PFSK-1 (cell line): ENCODE results near the gene EEFSEC.

ENCODE experiments used
- FOXP2 ChIP-seq: optimal IDR thresholded peaks from 2 replicates; pipeline ENCODE3; 2011; ENCODE audit warnings: borderline replicate concordance, control low read depth, inconsistent platforms; ENCODE audit not compliant: insufficient read depth; ENCODE audit errors: extremely low read length, extremely low read depth
- POLR2AphosphoS5 ChIP-seq: IDR thresholded peaks from 2 replicates; pipeline ENCODE4 v1.6.1; 2012; ENCODE audit warnings: low read depth, mild to moderate bottlenecking, control low read depth, low read length, moderate library complexity
- SIN3A ChIP-seq: IDR thresholded peaks from 2 replicates; pipeline ENCODE4 v1.6.1; 2012; ENCODE audit warnings: mild to moderate bottlenecking, low read length, moderate library complexity, borderline replicate concordance; ENCODE audit not compliant: insufficient read depth
- TAF1 ChIP-seq: IDR thresholded peaks from 2 replicates; pipeline ENCODE4 v1.6.1; 2012; ENCODE audit warnings: low read length, control low read depth, borderline replicate concordance; ENCODE audit not compliant: insufficient read depth
- TF ChIP-seq, protein P1 (sequence below), 2 experiments: IDR thresholded peaks; 2 replicates each; pipeline versions ENCODE4 v1.6.1 to v1.8.0; 2011 to 2012; ENCODE audit warnings: low read depth in 2 of 2, low read length in 2 of 2, control low read depth in 1 of 2, inconsistent platforms in 1 of 2, mild to moderate bottlenecking in 1 of 2, moderate library complexity in 1 of 2; ENCODE audit not compliant: insufficient read depth in 1 of 2

The EEFSEC gene

DNA sequence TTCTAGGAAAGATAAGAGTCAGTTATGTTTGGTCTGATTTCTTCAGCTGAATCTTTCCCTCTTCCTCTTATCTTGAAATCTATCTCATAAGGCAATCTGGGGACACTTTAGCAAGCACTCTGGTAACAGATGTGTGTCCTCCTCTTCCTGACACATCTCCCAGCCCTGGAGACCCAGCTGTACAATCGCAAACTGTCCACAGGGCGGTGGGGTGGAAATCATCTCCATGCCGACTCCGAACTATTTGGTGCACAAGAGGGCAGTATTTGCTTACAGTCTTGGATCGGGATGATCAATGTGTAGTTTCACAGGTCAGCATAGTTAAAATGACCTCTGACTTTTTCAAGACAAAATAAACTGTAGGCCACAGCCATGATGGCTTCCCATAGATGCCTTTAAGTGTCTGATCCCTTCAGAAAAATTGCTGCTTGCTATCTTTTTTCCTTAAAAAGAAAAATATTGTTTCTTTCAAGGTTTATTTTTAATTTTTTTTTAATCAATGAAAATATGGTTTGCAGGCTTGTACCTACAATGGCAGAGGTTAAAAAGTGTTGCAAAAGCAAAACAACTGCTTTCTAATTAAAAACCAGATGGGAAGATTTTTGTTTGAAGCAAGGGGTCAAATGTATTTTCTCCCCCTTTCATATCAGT, 17.7 kb downstream of the EEFSEC start:
- TF ChIP-seq SIN3A (no peak), POLR2AphosphoS5 (no peak), FOXP2 (no peak), TAF1 (no peak)
- TF ChIP-seq, protein P1, sequence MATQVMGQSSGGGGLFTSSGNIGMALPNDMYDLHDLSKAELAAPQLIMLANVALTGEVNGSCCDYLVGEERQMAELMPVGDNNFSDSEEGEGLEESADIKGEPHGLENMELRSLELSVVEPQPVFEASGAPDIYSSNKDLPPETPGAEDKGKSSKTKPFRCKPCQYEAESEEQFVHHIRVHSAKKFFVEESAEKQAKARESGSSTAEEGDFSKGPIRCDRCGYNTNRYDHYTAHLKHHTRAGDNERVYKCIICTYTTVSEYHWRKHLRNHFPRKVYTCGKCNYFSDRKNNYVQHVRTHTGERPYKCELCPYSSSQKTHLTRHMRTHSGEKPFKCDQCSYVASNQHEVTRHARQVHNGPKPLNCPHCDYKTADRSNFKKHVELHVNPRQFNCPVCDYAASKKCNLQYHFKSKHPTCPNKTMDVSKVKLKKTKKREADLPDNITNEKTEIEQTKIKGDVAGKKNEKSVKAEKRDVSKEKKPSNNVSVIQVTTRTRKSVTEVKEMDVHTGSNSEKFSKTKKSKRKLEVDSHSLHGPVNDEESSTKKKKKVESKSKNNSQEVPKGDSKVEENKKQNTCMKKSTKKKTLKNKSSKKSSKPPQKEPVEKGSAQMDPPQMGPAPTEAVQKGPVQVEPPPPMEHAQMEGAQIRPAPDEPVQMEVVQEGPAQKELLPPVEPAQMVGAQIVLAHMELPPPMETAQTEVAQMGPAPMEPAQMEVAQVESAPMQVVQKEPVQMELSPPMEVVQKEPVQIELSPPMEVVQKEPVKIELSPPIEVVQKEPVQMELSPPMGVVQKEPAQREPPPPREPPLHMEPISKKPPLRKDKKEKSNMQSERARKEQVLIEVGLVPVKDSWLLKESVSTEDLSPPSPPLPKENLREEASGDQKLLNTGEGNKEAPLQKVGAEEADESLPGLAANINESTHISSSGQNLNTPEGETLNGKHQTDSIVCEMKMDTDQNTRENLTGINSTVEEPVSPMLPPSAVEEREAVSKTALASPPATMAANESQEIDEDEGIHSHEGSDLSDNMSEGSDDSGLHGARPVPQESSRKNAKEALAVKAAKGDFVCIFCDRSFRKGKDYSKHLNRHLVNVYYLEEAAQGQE (IDR thresholded peaks at IDR 0.05; ENCODE audit: insufficient read depth in 1 of 2, low read depth in 2 of 2, low read length in 2 of 2), result no peak

DNA sequence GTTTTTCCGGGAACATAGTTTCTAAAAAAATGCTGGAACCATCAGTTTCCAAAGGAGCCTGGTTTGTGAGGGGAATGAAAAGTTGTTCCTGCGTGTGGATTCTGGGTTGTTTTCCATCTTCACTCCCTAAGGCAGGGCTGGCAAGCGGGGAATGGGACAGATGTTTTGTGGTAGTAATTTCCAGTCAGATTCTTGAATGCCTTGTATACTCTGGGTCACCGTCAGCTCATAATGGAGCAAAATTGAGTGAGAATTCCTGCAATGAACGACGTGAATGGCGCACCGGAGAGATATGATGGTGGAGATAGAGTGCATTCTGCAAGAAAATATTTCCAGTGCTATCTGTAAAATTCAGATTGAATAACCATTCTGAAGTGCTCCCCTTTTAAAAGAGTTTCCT, 19.9 kb downstream of the EEFSEC start:
- TF ChIP-seq POLR2AphosphoS5 (no peak), SIN3A (no peak), FOXP2 (no peak), TAF1 (no peak)
- TF ChIP-seq, protein P1 (IDR thresholded peaks at IDR 0.05; ENCODE audit: insufficient read depth in 1 of 2, low read depth in 2 of 2, low read length in 2 of 2), result no peak

DNA sequence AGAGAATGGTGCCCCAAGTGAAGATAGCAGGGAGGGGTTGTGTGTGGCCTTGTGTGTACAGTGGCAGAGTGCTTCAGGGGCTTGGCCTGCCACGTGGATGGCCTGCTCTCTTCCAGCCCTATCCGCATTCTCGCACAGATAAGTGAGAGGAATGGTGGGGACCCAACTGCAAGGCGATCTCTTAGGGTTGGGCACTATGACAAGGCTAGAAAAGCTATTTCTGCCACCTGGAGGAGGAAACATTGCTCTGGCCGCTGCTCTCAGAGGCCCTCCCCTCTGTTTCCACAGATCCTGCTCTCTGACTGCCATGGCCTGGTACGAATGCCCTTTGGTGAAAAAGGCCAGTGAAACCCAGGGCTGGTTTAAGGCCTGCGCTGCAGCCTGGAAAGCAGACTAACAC, 20.6 kb downstream of the EEFSEC start:
- TF ChIP-seq TAF1, result no peak

DNA sequence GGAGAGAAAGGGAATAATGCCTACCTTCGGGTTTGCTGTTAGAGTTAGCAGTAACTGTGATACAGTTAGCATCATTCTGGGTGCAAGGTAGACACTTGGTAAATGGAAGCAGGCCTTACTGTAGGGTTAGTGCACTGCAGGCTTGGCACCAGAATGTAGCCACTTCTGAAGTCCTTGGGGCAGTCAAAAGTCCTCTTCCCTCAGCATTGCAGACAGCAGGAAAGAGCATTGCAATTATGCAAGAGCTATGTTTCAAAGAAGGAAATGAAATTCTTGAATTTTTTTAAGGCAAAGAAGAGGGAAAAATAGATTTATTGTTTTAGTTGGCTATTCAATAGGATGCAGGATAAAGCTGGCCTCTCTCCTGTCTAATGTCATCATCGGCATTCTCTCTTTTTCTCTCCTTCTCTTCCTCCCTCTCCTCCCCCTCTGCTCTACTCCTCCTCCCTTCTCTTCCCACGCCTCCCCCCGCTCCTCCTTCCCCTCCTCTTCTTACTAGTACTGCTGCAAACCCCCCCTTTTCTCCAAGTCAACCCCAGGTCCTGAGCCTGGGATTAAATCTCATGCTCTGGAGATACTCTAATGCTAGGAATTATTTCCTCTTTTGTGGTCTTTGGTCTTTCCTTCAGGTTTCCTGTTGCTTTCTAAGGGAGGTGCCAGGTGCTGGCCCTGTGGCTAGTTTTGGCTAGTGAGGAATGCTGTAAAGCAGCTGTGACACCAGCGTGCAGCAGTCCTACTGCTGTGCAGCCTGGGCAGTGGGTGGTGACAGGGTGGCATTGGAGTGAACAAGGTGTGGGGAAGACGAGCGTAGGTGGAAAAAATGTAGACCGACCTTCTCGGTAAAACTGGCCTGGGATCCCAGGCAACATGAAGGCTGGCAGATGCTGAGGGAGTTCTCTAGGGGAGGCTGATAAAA, 21.7 kb downstream of the EEFSEC start:
- TF ChIP-seq TAF1, result no peak
- no peak for TF ChIP-seq SIN3A
- no peak for TF ChIP-seq FOXP2
- TF ChIP-seq, protein P1 (IDR thresholded peaks at IDR 0.05; ENCODE audit: insufficient read depth in 1 of 2, low read depth in 2 of 2, low read length in 2 of 2), result no peak

DNA sequence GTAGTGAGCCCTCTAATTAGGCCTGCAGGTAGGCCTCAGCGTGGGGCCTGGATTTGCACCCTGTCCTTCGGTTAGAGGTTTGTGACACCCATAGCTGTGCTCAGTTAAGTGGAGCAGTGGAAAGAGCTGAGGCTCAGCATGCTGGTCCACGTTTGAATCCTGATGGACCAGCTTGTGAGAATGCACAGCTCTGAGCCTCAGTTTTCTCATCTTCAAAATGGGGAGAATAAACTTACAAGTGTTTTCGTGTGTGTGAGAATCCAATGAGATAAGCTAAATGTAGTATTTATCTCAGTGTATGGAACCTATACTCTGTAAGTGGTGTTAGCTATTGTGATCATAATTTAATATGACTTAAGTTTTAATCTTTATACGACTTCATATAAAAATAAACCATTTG, 22.5 kb downstream of the EEFSEC start:
- TF ChIP-seq TAF1 (no peak), SIN3A (no peak), FOXP2 (no peak), POLR2AphosphoS5 (no peak)
- TF ChIP-seq, protein P1 (IDR thresholded peaks at IDR 0.05; ENCODE audit: insufficient read depth in 1 of 2, low read depth in 2 of 2, low read length in 2 of 2), result no peak
